Activated naive CD4-positive, alpha-beta T cell treated with anti-CD3 and anti-CD28 coated beads, Interleukin-2, amount 50 U/mL, for 16 hours (primary cell): ENCODE results near the gene NETO2.
"Not testable (repeated sequence)": the region's sequence is repeated elsewhere in the genome, so short reads cannot be mapped to it uniquely, and the experiment has no call there.

ENCODE experiments used
- DNase-seq: peaks from one replicate; pipeline ENCODE4 v3.0.0-alpha.2; 2020

NETO2 gene

GRCh38 chr16:47134550-47134949, 9.2 kb downstream of the NETO2 start:
- DNase-seq: no peak

GRCh38 chr16:47132308-47132707, 11.4 kb downstream of the NETO2 start:
- no peak for DNase-seq

- DNase-seq: no peak
These were observed 13.8 kb downstream of the NETO2 start for GRCh38 chr16:47129755-47130435.

- no peak for DNase-seq
These were observed 16.2 kb downstream of the NETO2 start for GRCh38 chr16:47127541-47127940.

GRCh38 chr16:47125757-47126156, 18.0 kb downstream of the NETO2 start:
- no peak for DNase-seq

- DNase-seq: no peak
These were observed 30.6 kb downstream of the NETO2 start for GRCh38 chr16:47113130-47113529.

GRCh38 chr16:47110939-47111338, 32.8 kb downstream of the NETO2 start:
- DNase-seq: no peak

- no peak for DNase-seq
These were observed 34.4 kb downstream of the NETO2 start for GRCh38 chr16:47109361-47109760.

GRCh38 chr16:47102921-47103320, 40.8 kb downstream of the NETO2 start:
- DNase-seq: not testable (repeated sequence)

GRCh38 chr16:47097154-47097553, 46.6 kb downstream of the NETO2 start:
- DNase-seq: not testable (repeated sequence)

- no peak for DNase-seq
These were observed 47.4 kb downstream of the NETO2 start for GRCh38 chr16:47096297-47096696.

GRCh38 chr16:47084198-47084597, 59.5 kb downstream of the NETO2 start:
- DNase-seq: no peak

GRCh38 chr16:47082099-47082865, 61.5 kb downstream of the NETO2 start:
- no peak for DNase-seq

- no peak for DNase-seq
These were observed 62.6 kb downstream of the NETO2 start for GRCh38 chr16:47081115-47081514.

- no peak for DNase-seq
These were observed 63.9 kb downstream of the NETO2 start for GRCh38 chr16:47079860-47080259.

GRCh38 chr16:47073223-47074155, 70.3 kb downstream of the NETO2 start:
- no peak for DNase-seq

- no peak for DNase-seq
These were observed 71.6 kb downstream of the NETO2 start for GRCh38 chr16:47072158-47072557.

- no peak for DNase-seq
These were observed 73.7 kb downstream of the NETO2 start for GRCh38 chr16:47069841-47070584.

GRCh38 chr16:47069313-47069712, 74.4 kb downstream of the NETO2 start:
- no peak for DNase-seq

GRCh38 chr16:47067203-47067602, 76.5 kb downstream of the NETO2 start:
- DNase-seq: no peak

GRCh38 chr16:47065766-47066688, 77.7 kb downstream of the NETO2 start:
- no peak for DNase-seq
